GM18909 (cell line): ENCODE measurements around the gene QSOX2.

Experiments used
- ATAC-seq: cut with Tn5 transposase; IDR thresholded peaks from one replicate; pipeline ENCODE4 v1.9.1; 2021; ENCODE audit warnings: mild to moderate bottlenecking; ENCODE audit not compliant: unreplicated experiment, poor library complexity

The QSOX2 gene, protein sequence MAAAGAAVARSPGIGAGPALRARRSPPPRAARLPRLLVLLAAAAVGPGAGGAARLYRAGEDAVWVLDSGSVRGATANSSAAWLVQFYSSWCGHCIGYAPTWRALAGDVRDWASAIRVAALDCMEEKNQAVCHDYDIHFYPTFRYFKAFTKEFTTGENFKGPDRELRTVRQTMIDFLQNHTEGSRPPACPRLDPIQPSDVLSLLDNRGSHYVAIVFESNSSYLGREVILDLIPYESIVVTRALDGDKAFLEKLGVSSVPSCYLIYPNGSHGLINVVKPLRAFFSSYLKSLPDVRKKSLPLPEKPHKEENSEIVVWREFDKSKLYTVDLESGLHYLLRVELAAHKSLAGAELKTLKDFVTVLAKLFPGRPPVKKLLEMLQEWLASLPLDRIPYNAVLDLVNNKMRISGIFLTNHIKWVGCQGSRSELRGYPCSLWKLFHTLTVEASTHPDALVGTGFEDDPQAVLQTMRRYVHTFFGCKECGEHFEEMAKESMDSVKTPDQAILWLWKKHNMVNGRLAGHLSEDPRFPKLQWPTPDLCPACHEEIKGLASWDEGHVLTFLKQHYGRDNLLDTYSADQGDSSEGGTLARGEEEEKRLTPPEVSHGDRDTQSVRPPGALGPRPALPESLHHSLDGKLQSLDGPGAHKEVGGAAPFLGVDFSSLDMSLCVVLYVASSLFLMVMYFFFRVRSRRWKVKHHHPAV

DNA sequence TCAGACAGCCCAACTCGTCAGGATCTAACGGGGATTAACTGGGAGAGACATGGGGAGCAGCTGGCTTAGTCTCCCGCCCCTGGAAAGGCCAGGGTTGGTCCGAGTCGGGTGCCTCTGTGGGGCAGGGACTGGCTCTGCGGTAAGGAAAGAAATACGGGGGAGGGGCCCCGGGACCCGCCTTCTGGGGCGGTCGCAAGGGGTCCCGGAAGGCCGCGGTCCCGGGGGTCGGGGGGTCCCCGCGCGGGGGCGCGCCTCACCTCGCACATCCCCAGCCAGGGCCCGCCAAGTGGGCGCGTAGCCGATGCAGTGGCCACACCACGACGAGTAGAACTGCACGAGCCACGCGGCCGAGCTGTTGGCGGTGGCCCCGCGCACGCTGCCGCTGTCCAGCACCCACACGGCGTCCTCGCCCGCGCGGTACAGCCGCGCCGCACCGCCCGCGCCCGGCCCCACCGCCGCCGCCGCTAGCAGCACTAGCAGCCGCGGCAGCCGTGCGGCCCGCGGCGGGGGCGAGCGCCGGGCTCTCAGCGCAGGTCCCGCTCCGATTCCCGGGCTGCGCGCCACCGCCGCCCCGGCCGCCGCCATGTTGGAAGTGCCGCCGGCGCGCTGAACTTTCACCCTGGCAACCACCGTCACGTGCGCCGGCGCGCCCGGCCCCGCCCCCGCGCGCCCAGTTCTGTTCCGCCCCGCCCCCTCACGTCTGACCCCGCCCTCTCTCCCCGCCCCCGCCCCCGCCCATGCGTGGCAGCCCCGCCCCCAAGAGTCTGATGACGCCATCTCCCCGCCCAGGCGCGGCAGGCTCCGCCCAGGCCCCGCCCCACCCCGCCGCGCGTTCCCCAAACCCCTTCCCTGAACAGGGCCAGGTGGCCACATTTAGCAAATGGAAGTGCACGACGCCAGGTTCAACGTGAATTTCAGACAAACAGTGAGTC, at the start of gene QSOX2:
Gene QSOX2 (minus strand): TSS at position 594 of the 932 bp plus-strand sequence. CDS start 9 bp downstream, at position 585.
- ATAC-seq, result peak; percentile 56

DNA sequence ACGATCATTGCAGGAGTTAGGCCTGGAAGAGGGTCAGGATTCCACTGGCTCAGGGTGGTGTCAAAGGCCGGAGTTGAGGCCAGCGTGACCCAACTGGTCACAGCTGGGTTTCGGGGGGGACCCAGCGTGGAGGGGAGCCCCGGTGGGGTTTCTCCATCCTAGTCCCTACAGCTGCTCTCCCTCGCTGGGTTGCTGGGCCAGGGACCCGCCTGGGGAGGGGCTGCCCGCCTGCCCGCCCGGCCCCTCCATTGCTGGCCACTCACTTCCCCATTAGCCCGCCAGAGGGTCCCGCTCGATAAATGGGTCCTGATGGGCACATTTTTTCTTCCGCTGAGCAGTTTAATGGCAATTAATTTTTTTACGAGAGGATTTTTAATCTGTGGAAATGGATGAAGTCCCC, 49.4 kb upstream of the QSOX2 start:
- no peak for ATAC-seq

DNA sequence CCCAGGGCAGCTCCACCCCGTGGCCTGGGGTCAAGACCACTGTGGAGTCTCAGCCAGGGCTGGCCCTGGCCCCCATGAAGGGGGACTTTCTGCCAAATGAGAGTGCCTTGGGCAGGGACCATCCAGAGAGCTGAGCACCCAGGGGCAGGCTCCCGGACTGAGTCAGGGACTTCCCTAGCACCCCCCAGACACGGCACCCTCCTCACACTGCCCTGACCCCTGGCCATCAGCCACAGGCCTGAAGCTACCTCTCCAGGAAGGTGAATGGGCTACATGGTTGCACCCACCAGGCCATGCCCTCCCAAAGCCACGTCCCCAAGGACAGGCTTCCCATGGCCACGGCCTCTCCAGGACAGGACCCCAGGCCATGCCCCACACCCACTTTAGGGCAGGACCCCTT, 48.8 kb upstream of the QSOX2 start:
- ATAC-seq, result no peak

DNA sequence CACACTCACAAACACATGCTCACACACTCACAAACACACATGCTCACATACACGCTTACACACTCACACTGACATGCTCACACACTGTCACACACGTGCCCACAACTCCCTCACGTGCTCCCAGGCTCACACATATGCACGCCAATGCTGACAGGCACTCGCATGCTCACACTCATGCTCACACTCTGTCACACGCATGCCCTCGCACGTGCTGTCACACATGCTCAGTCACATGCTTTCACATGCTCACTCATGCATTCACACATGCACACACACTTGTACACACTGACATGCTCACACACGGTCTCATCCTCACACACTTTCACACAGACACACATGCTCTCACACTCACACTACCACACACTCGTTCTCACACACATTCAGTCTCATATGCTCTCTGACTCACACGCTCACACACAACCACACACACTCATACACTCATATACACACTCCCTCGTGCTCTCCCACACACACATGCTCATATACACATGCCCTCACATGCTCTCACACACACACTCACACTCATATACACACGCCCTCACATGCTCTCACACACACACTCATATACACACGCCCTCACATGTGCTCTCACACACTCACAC, 48.0 kb upstream of the QSOX2 start:
- ATAC-seq, result no peak

DNA sequence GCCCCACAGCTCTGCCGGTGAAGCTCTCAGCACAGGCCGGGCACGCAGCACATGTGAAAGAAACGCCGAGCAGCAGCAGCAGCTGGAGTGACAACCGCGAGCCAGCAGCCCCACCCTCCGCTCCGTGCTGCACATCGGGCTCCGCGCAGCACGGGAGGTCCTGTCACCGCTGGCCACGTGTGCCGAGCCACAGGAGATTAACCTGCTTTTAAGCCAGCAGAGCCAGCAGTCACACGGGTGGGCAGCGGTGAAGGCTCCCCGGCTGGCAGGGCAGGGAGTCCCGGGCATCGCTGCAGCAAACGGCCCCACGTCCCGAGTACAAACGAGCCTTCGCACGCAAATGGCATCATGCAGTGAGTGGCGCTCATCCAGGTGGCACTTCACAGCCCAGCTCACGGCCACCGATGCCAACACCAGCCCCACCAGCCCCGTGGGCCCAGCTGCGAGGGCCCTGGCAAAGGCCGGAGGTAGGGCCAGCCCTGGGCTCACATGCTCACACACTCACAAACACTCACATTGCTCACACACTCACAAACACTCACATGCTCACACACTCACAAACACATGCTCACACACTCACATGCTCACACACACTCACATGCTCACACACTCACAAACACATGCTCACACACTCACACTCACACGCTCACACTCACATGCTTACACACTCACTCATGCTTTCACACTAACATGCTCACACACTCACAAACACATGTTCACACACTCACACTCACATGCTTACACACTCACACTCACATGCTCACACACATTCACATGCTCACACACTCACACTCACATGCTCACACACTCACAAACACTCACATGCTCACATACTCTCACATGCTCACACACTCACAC, 47.2 kb upstream of the QSOX2 start:
- no peak for ATAC-seq

DNA sequence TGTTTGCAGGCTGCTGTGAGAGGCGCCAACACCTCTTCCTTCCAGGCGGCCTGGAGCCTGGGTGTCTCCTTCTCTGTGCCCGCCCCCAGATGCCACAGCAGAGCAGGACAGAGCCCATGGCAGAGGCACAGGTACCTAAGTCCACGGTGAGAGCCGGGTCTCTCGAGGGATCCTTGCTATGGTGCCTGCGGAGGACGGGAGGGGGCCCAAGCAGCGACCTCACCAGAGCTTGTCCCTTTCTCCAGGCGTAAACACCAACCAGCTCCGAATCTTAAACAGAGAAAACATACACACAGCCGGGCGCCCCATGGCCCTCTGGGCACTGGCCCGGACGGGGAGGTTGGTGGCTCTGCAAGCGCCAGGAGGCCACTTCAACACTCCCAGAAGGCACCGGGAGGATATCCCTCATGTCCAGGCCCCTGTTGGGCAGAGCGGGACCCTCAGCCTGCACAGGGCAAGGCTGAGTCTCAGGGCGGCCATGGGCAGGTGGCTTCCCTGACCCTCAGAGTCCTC, 46.5 kb upstream of the QSOX2 start:
- ATAC-seq, result no peak

DNA sequence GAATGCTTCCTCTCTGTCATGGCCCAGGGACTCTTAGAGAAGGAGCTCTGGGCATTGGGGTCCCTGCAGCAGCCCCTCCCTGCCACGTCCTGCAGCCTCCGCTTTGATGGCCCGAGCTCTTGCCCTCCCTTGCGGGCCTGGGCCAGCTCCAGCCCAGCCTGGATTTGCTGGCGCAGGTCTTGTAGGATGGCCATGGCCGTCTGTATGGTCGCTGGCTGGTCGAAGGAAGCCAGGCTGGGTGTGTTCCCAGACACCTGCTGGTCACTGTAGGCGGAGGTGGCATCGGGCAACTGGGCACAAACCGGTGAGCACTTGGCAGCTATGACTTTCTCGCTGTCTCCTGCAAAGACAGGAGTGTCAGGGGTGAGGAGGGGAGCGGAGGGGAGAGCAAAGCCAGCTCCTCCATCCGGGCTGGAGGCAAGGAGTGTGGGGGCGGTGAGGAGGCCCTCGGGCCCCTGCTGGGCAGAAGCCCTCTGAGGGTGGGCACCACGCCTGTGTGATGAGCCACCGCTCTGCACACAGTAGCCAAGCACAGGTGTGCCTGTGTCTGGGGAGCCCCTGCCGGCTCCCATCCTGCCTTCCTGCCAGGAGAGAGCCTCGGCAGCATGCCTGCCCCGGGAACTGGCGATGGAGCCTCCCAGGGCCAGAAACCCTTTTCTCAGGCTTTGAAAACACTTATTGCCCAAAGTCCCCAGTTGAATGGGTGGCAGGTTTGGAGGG, 45.9 kb upstream of the QSOX2 start:
- no peak for ATAC-seq

DNA sequence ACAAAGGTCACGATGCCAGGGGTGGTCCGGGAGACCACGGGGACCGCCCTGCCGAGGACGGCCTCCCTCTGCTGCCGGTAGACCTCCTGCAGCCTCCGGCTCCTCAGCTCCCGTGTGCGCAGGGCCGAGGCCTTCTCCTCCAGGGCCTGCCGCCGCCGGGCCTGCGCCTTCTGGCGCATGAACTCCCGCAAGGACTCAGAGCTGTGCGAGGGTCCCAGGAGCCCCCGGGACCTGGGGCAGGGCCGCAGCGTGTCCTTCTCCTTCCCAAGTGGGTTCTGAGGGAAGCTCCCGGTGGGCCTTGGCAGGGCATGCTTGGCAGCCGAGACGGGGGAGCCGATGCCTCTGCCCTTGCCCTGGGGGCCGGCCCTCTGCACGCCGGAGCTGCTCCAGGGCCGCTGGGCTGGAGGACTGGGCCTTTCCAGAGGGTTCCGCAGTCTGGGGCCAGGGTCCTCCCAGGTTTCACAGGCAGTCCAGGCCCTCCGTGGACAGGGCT, 44.9 kb upstream of the QSOX2 start:
- no peak for ATAC-seq

DNA sequence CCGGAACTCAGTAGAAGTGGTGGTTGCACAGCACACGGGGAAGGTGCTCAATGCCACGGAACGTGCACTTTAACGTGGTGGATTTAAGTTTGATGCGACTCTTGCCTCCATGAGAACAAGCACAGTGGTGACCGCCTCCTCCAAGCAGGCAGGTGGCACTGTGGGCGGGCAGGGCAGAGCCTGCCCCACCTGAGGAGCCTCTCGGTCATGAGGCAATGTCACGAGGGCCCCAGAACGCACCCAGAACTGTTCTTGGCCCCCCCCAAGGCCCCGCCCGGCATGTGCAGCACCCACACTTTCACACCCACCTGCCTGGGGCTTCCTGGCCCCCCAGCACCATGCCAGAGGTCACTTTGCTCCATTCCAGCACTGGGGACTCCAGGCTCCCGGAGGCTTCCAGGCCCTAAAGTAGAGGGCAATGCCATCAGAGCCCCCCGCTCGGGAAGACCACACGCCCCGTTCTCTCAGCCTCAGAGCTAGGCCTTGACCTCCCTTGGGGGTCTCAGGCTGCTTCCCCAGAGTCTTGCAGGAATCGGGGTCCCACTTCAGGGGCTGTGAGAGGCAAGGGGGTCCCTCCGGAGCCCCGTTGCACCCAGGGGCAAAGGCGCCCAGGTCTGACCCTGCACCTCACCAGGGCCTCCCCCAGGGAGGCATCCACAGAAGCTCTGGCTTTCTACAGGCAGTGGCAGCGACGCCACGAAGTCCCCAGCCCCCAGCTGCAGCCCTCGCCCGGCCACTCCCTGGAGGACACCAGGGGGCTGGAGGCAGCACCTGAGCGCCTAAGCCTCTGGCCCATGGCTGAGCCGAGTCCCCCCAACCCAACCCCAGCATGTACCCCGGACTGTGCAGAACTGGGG, 44.3 kb upstream of the QSOX2 start:
- no peak for ATAC-seq

DNA sequence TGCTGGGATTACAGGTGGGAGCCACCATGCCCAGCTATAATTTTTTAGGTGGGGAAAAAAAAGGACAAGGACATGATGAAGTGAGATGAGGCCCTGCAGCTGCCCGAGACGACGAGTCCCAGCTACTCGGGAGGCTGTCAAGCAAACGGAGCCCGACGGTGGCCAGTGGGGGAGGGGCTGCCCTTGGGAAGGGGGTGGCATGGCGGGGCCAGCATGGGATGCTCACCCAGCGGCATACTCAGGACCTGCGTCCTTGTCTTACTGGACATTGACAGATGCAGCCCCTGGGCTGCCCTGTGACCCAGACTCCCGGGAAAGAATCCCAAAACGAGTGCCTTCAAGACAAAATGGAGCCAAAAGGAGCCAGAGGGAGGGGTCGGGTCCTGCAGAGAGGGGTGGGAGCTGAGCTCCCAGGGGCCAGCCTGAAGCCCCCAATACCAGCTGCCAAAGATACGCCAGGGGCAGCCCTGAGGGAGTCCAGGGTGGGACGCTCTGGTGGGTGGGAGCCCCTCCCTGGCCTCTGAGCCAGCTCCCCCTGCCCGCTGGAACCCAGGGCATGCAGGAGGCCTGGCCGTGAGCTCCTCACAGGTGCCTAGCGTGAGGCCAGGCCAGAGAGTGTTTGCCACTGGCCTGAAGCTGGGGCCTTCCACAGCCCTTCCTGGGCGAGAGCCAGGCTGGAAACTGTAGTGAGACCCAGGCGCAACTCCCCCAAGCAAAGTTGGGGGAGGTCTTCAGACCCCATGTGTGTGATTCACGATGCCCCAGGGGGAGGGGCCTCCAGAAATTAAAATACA, 42.5 kb upstream of the QSOX2 start:
- ATAC-seq, result no peak

DNA sequence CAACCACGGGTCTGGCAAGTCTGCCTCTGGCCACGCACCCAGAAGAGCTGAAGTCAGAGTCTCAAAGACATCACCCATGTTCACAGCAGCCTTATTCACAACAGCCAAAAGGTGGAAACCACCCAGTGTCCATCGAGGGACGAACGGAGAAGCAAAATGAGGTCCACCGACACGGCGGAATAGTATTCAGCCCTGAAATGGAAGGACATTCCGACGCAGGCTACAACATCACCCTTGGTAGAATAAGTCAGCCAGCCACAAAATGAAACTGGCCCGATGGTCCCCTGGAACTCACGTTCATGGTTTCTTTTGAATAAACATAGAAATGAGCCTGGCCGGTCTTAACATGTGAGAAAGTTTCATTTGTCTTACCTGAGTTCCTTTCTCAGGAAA, 41.4 kb upstream of the QSOX2 start:
- no peak for ATAC-seq

DNA sequence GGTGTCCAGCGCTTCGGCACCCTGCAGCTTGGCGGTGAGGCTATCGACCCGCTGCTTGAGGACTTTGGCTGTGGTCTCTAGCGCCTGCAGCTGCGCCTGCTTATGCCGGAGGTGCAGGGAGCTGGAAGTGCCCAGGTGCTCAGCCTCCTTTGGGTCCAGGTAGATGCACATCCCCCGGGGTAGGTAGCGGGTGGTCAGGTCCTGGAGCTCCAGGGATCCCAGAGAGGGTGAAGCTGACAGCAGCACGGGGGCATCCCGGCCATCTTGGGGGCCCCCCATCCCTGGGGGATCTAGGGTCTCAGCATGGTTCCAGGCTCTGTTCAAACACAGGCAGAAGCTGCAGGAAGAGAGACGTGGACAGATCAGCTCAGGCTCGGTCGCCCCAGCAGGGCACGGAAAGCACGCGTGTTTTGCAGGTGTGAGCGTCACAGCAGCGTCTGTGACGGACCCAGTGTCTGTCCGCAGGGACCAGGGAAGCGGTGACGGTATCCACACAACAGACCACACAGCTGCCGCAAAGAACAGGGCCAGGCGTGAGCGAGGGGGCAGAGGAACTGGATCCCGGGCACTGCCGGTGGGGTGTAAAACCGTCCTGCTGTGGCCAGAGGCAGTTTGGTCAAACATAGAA, 40.9 kb upstream of the QSOX2 start:
- no peak for ATAC-seq

DNA sequence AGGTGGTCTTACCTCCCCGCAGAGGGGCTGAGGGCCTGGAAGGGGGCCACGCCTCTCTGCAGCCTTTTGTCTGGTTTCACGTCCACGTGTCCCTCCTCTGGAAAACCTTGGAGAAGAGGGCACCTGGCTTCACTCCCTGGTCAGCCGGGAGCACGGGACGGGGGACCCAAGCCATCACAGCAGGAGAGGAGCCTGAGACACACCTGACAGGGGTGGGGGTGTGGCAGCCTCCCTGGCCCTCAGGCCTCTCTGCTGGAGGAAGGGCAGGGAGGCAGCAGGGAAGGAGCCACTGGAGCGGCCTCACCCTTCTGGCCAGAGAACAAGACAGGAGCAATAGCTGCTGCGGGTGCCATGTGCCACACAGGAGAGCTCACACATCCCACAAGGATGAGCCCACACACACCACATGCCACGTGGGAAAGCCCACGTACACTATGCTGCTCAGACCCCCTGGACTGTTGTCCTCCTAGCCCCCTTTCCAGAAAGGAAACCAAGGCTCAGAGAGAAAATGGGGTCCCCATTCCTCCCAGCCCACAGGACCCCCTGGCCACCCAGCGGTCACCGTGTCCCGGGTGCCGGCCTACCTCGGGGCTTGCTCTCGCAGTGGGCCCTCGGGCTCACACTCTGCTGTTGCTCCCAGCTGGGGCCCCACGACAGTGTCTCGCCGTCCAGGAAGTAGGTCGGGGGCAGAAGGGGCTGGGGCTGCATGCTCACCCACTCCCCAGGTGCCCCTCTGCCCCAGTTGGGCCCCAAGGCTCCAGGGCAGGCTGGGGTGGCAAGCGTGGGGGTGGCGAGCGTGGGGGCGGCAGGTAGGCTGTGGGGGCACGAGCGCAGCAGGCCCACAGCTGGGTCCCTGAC, 40.1 kb upstream of the QSOX2 start:
- no peak for ATAC-seq

DNA sequence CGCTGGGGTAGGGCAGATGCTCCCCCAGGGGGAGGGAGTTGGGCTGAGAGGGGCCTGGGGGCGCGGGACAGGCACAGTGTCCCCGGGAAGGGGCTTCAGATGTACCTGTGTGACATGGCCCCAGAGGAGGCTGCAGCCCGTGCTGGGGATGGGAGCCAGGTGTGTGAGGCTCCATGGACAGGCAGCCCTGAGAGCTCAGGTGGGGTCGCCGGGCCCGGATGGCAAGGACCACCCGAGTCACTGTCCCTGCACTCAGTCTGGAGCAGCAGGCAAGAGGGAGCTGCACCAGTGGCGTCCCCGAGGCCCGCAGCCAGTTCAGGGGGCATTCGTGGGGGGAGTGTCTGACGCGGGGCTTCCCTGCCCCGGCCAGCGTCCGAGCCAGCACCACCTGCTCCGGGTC, 39.3 kb upstream of the QSOX2 start:
- no peak for ATAC-seq

DNA sequence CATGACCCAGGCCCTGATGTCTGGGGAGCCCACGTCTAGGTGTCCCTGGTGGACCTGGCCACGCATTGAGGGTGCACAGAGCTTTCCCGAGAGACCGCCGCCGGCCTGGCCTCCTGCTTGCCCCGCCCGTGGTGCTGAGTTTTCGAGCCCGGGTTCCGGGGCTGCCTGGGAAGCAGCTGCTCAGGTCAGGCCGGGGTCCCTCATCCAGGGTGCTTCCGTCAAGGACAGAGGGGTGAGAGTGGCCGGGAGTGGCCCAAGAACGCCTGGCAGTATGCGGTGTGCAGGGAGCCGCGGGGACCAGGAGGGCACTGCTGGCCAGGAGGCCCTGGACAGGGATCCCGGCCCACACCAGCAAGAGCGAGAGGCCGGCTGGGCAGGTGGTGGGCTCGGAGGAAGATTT, 38.7 kb upstream of the QSOX2 start:
- no peak for ATAC-seq
